SW 1271 (cell line): ENCODE data around the gene MAP6D1.

ENCODE experiments used
- DNase-seq, 2 experiments: peaks; one replicate each; lab custom pipeline; 2025; lab: John Stamatoyannopoulos, UW

Gene MAP6D1

DNA sequence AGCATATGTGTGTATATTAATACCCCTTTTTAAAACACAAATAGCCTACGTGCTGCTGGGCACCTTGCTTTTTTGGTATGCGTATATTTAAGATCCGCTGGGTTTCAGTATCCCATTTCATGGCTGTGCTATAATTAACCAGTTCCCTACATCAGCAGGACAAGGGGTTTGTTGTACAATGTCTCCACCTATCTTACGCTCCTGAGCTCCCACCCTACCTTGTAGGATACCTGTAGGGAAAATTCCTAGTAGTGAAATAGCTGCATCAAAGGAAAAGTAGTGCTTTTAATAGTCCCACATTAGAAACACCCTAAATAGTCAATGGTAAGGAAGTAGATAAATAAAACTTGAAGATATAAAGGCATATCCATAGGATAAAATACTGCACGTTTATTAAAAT, 1.4 kb downstream of the MAP6D1 start:
- DNase-seq, result no peak

GRCh38 chr3:183822631-183823030, 2.7 kb downstream of the MAP6D1 start:
- DNase-seq, result no peak

DNA sequence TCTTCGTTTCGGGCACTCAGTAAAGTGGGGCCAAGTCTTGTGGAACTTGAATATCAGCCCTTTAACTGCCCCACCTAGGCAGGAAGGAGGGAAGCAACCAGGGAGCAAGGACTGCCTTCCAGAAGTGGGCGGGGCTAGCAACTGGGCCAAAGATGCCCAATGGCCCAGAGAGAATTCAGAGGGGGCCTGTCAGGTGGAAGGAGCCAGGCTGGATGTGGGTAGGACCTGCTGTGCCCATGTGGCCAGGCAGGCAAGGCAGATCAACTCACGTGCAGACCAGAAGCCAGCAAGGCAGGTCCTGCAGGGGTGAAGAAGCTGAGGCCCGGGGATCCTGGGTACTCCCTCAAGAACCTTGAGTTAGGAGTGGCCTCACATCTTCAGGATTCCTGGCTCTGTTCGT, 5.5 kb downstream of the MAP6D1 start:
- no peak for DNase-seq

- no peak for DNase-seq
Measured at GRCh38 chr3:183818706-183819624, 6.4 kb downstream of the MAP6D1 start.

DNA sequence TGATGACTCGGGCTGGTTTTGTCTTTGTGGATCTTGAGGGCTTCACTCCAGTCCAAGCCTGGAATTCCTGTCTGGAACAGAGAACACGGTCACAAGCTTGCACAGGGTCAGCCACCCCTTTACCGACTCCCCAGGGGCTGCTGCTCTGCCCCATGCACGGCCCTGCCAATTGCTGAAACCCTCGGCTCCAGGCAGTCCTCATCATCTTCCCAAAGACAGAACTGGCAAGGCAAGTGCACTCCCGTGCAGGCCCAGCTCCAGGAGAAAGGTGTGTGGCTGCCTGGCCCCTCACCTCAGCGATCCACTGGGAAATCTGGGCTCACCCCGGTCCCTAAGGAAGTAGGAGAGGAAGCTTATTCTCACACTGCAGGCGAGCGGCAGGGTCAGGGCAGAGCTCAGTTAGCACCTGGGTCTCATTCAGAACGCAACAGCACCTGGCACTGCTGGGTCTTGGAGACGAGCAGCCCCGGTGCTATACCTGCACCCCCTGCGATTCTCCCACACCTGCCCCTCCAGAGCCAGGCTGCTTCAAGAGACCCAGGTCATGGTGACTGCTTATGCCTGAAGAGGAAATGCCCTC, 7.2 kb downstream of the MAP6D1 start:
- DNase-seq, result no peak

GRCh38 chr3:183817639-183818038, 7.7 kb downstream of the MAP6D1 start:
- DNase-seq, result no peak

- DNase-seq, result no peak
Measured at GRCh38 chr3:183816681-183817510, 8.5 kb downstream of the MAP6D1 start.

GRCh38 chr3:183815951-183816475, 9.4 kb downstream of the MAP6D1 start:
- no peak for DNase-seq

DNA sequence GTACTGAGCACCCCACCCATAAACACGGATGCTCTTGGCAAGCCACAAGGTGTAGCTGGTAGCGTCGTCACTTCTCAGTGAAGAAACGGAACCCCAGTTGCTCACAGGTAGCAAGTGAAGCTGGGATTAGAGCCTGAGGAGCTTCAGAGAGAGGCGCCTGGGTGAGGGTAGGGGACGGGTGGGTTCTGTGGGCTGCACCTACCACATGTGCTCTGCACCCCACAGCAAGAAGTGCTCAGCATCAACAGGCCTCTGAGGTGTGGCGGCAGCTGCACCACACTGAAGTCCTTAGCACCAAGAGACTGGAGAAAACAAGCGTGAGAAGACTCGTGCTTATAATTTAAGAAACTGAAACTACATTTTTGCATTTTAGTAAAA, 9.8 kb downstream of the MAP6D1 start:
- DNase-seq, result no peak

DNA sequence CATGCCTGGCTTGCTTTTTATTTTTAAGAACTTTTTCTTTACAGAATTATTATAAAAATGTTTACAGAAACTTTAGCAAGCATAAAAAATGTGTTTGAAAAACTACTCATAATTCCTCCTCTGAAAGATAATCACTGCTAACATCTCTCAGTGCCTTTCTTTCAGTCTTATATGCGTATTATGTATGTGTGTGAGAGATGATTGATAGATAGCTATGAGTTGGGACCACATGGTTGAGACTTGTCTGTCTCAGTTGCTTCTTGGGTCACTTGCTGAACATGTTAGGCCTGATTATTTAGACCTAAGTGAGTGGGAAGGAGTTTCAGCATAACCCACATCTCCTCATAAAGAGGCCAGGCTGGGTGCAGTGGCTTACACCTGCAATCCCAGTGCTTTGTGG, 11.1 kb downstream of the MAP6D1 start:
- DNase-seq, result no peak

DNA sequence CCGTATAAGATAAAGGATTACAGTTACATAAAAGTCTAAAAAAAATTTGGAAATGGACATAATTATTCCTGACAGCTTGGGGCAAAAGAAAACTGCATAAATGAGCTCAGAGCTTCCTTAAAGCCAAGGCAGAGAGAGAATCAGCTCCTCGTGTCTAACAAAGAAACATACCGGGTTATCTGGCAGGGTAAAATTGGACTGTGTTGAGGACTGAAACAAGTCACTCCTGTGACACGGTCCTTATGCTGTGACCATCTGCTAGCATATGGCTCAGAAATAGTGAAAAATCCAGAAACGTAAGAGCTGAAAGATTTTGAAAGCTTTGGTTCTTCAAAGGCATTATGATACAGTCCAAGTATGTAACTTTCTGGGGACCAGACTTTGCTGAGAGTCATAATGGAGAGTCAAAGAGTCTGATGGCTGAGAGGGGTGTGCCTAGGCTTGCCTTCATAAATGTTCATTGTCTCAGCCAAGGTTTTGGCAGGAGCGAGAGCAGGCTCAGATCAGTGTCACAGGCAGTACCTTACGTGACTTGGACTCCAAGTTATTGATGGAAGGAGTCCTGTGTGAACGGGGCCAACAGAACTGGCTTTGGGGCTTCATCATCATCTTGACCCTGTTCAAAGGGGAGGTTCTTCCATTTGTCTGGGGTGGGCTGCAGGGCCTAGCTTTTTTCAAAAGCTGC, 12.5 kb downstream of the MAP6D1 start:
- DNase-seq, result no peak

DNA sequence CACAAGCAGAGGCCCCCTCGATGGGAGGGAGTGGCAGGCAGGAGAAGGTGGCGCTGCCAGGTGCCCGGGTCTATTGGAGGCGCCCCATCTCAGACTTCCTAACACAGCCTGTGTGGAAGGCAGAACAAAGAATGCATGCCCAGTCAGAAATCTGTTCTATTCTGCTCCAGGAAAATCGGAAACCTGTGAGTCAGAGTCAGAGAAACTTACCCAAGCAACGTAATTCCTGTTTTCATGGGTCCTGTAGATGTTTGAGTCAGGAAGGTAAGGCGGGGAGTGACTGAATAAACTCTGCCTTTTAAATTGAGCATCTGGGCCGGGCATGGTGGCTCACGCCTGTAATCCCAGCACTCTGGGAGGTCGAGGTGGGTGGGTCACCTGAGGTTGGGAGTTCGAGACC, 13.7 kb downstream of the MAP6D1 start:
- no peak for DNase-seq

- DNase-seq, result no peak
Measured at GRCh38 chr3:183810643-183811594, 14.5 kb downstream of the MAP6D1 start.

GRCh38 chr3:183809270-183809669, 16.1 kb downstream of the MAP6D1 start:
- DNase-seq, result no peak

DNA sequence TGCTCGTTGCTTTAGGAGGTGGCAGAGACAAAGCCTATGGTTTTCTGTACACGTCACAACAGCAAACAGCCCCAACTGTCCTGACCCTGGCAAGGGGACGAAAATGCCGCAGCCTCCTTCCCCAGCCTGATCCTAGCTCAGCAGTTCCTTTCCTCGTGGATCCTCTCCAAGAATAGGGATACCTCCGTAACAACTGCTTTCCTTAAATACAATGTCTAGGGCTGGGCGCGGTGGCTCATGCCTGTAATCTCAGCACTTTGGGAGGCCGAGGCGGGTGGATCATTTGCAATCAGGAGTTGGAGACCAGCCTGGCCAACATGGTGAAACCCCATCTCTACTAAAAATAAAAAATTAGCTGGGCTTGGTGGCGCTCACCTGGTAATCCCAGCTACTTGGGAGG, 17.0 kb downstream of the MAP6D1 start:
- no peak for DNase-seq

GRCh38 chr3:183807881-183808280, 17.5 kb downstream of the MAP6D1 start:
- no peak for DNase-seq

DNA sequence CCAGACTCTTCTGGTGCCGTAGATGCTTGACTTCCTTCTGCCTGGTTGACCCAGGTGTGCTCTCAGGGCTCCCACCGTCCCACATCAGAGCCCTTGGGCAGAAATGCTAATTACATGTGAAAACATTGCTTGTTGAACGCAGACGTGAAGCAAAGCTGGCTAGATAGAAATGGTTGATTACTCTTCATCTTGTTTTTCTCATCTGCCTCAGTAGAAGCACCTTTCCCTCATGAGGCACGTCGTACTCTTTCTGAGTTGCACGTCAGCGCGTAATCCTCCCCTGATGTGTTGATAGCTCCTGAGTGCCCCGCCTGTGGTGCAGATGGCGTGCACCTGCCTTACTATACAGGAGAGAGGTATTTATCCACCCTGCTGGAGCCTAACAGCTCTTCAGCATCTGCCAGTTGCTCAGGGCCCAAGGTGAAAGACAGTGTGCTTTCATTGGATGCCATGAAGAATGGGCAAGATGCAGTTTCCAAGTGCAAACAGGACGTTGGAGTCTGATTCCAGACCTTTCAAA, 18.1 kb downstream of the MAP6D1 start:
- no peak for DNase-seq

DNA sequence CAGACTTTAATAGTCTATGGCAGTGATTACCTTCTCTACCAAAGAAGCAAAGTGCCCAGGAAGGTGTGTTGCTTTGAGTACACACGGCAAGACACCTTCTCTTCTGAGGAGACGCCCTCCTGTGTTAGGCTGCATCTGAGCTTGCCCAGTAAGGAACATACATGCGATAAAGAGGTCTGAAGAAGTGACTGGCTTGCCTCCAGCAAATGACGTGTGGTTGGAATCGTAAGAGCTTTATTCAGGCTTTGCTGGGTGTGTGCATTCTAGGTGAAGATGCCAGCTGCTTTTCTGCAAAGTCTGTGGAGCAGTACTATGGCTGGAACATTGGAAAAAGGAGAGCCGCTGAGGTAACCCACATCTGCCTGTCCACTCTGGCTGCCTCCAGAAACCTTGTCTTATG, 22.4 kb downstream of the MAP6D1 start:
- DNase-seq, result no peak

DNA sequence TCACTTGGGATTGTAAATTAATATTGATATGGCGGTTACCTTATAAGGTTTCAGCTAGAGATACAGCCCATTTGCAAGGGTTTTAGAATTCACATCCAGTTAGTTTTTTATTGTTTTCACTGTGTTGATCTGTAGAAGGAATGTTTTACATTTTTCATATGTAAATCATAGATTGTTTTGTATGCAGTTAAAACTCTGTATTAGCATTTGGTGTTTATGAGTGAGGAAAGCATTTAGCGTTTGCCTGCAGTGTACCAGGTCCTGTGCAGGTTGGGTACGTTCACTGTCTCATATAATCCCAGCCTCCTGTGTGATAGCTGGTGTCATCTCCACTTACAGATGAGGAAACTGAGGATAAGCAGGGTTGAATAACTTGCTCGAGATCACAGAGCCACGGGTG, 23.8 kb downstream of the MAP6D1 start:
- no peak for DNase-seq

- DNase-seq, result no peak
Measured at GRCh38 chr3:183800243-183800863, 25.0 kb downstream of the MAP6D1 start.
